ENCODE data around the gene TRIOBP. TPM values are rescaled to one million over a fixed set of nuclear protein-coding genes. Genes with fewer than 3 reads are reported as not detected.

TRIOBP gene
- total and polyA plus RNA-seq, 2 of the 13 experiments (the other 11 are each of a cell fraction or from before 2014, with no cell fraction given) = 6.1 to 15.4 TPM

GRCh38 chr22:37681556-37682049, 15.2 kb upstream of the TRIOBP start (continued):
- TF ChIP-seq ARID5B (CRISPR knock-in tag; IDR thresholded peaks at IDR 0.05) (peak; percentile 17; the same call in 1 of the 2 replicates), SRF (IDR thresholded peaks at IDR 0.05; ENCODE audit: low read depth, low read length) (no peak), PHF21A (CRISPR knock-in tag; IDR thresholded peaks at IDR 0.05) (peak; percentile 34; the same call in 1 of the 2 replicates), KMT2B (CRISPR knock-in tag; IDR thresholded peaks at IDR 0.05) (0 out of 2 replicates have a peak, but pooled peaks have one; percentile 32), ZNF772 (CRISPR knock-in tag; IDR thresholded peaks at IDR 0.05) (no peak), STAG1 (CRISPR knock-in tag; IDR thresholded peaks at IDR 0.05) (peak; percentile 83), ELF4 (CRISPR knock-in tag; IDR thresholded peaks at IDR 0.05; ENCODE audit: borderline replicate concordance) (no peak), HMGXB4 (CRISPR knock-in tag; IDR thresholded peaks at IDR 0.05; ENCODE audit: borderline replicate concordance in 1 of 2, low read depth in 1 of 2) (peak in 1 of 2 experiments; percentile 48; a peak in 1 of 4 replicates), ZNF768 (CRISPR knock-in tag; IDR thresholded peaks at IDR 0.05) (peak; percentile 97)
